ENCODE data around the gene SLAMF1. TPM values are rescaled to one million over a fixed set of nuclear protein-coding genes. Genes with fewer than 3 reads are reported as not detected.
A peak's percentile ranks its signal among the peaks of the same experiment; 100 is the strongest.
"Not testable (repeated sequence)": the region's sequence is repeated elsewhere in the genome, so short reads cannot be mapped to it uniquely, and the experiment has no call there.

The SLAMF1 gene
- polyA plus RNA-seq, 6 donors from 2014 or later = 18.9 to 36.6 (median 23.0) TPM

DNA sequence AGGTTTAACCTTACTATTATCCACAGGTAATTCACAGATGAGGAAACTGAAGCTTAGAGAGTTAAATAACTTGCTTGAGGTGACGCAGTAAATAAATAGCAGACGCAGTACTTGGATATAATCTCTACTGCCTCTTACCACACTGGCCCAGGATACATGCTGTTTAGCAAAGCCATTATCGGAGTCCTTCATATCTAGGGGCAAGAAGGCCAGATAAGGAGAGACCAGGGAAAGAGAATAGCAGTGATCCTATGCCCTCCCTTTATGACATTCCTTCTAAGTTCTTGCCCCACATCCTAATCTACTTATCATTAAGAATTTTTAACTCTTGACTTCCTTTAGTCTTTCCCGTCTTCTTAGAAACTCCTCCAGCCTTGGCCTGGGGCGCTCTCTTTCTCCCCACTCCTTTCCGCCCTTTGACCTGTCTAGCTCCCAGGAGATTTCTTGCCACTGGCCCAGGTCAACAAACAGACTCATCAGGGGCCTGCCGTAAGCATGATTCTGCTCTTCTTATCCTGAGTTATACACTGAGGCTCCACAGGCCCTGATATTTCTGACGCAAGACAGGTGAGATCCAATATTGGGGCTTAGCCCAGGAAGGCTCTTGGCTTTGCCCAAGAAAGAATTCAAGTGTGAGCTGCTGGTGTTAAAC lies 11.4 kb upstream of the SLAMF1 start:
- Mint-ChIP-seq H3K27ac (peak overlapping the region in 2 of 6 donors; percentile 5 to 58), H3K4me3 (peak overlapping the region in 1 of 8 donors; percentile 0), H3K36me3 (peaks cover 6 to 8% of the 10 kb centered on the region in 2 donors), H3K27me3 (no peaks in the 10 kb centered on the region), H3K9me3 (peaks cover 0 to 1% (median 0%) of the 10 kb centered on the region in 7 donors), H3K4me1 (peaks cover 52 to 81% (median 77%) of the 10 kb centered on the region in 3 donors)
- ATAC-seq (ENCODE audit: low read depth in 2 of 2) (no peak), DNase-seq (no peak)

DNA sequence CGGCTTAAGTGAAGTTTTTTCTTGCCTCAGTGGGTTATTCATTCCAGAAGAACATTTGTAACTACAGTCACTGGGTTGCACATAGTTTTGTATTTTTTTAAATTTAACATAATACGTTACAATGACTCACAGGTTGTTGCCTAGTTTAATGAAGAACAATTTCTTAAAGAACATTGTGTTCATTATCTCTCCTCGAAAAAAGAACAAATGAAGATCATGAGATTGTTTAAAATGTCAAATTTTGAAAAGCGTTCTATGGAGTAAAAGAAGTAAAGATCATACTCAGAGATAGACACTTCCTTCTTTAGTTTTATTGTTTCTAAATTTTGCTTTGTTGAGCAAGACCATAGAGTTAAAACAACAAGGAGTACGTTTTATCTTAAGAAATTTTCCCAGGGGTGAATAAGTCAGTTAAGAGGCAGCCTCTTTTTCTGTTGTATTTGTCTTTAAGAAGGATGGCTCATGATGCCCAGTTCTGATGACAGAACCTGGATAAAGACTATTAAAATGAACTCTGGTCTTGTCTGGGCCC lies 10.5 kb upstream of the SLAMF1 start:
- H3K27ac Mint-ChIP-seq = peak overlapping the region in 3 of 6 donors; percentile 2 to 59 (median 57)
- peaks cover 6 to 8% of the 10 kb centered on the region in 2 donors for H3K36me3 Mint-ChIP-seq
- peaks cover 55 to 81% (median 77%) of the 10 kb centered on the region in 3 donors for H3K4me1 Mint-ChIP-seq
- H3K4me3 Mint-ChIP-seq = no peak overlapping the region
- no peak for DNase-seq
- no peaks in the 10 kb centered on the region for H3K27me3 Mint-ChIP-seq
- no peak for ATAC-seq (ENCODE audit: low read depth in 2 of 2)
- peaks cover 0 to 1% (median 0%) of the 10 kb centered on the region in 7 donors for H3K9me3 Mint-ChIP-seq

GRCh38 chr1:160656737-160657136 lies 9.9 kb upstream of the SLAMF1 start:
- Mint-ChIP-seq H3K27ac (peak overlapping the region in 2 of 6 donors; percentile 48 to 79), H3K27me3 (no peaks in the 10 kb centered on the region), H3K36me3 (peaks cover 6 to 8% of the 10 kb centered on the region in 2 donors), H3K4me1 (peaks cover 61 to 82% (median 77%) of the 10 kb centered on the region in 3 donors), H3K4me3 (no peak overlapping the region), H3K9me3 (peaks cover 0 to 1% (median 0%) of the 10 kb centered on the region in 7 donors)
- DNase-seq = no peak
- ATAC-seq (ENCODE audit: low read depth in 2 of 2) = no peak

GRCh38 chr1:160653620-160654016 lies 6.8 kb upstream of the SLAMF1 start:
- DNase-seq = peak; percentile 41
- H3K4me1 Mint-ChIP-seq = peaks cover 61 to 86% (median 65%) of the 10 kb centered on the region in 3 donors
- ATAC-seq (ENCODE audit: low read depth in 2 of 2) = peak; percentile 89 to 90
- peak overlapping the region; percentile 72 to 85 (median 80) for H3K4me3 Mint-ChIP-seq
- H3K27me3 Mint-ChIP-seq = no peaks in the 10 kb centered on the region
- H3K36me3 Mint-ChIP-seq = peaks cover 0 to 6% of the 10 kb centered on the region in 2 donors
- no peaks in the 10 kb centered on the region for H3K9me3 Mint-ChIP-seq
- peak overlapping the region; percentile 93 to 98 (median 96) for H3K27ac Mint-ChIP-seq

GRCh38 chr1:160652924-160653619 lies 6.2 kb upstream of the SLAMF1 start:
- peak overlapping the region; percentile 93 to 98 (median 96) for H3K27ac Mint-ChIP-seq
- peaks cover 61 to 86% (median 65%) of the 10 kb centered on the region in 3 donors for H3K4me1 Mint-ChIP-seq
- no peaks in the 10 kb centered on the region for H3K27me3 Mint-ChIP-seq
- no peaks in the 10 kb centered on the region for H3K9me3 Mint-ChIP-seq
- peak overlapping the region; percentile 72 to 85 (median 80) for H3K4me3 Mint-ChIP-seq
- peaks cover 0 to 6% of the 10 kb centered on the region in 2 donors for H3K36me3 Mint-ChIP-seq
- DNase-seq (no peak), ATAC-seq (ENCODE audit: low read depth in 2 of 2) (peak; percentile 29 to 41)

GRCh38 chr1:160652065-160652641 lies 5.3 kb upstream of the SLAMF1 start:
- H3K4me3 Mint-ChIP-seq = peak overlapping the region; percentile 72 to 85 (median 80)
- peaks cover 70 to 86% (median 72%) of the 10 kb centered on the region in 3 donors for H3K4me1 Mint-ChIP-seq
- not testable (repeated sequence) for H3K9me3 Mint-ChIP-seq; H3K36me3 Mint-ChIP-seq; DNase-seq; H3K27me3 Mint-ChIP-seq; ATAC-seq (ENCODE audit: low read depth in 2 of 2)
- peak overlapping the region; percentile 93 to 98 (median 94) for H3K27ac Mint-ChIP-seq

- no peak for DNase-seq
- no peaks in the 10 kb centered on the region for H3K9me3 Mint-ChIP-seq
- peaks cover 0 to 3% of the 10 kb centered on the region in 2 donors for H3K36me3 Mint-ChIP-seq
- peaks cover 72 to 85% (median 74%) of the 10 kb centered on the region in 3 donors for H3K4me1 Mint-ChIP-seq
- peak overlapping the region; percentile 12 to 97 (median 94) for H3K27ac Mint-ChIP-seq
- no peaks in the 10 kb centered on the region for H3K27me3 Mint-ChIP-seq
- peak overlapping the region in 7 of 8 donors; percentile 68 to 85 (median 81) for H3K4me3 Mint-ChIP-seq
- ATAC-seq (ENCODE audit: low read depth in 2 of 2) = no peak
Observed at GRCh38 chr1:160651433-160652064, 4.7 kb upstream of the SLAMF1 start.

DNA sequence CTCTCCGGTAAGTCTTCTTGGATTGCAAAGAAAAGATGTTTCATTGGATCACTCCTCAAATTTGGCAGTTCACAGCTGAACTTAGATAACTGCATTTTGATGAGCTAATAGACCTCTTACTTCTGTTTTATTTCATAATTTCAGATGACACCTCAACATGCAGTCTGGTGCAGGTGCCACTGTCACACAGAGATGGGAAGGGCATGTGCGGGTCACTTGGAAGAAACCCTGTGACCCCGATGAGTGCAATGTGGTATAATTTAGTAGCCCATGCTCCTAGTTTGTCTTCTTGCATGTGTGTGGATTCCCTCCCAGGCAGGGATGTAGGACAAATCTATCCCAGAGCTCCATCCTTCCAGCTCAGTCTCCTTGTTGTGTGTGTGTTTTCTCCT lies 481 bp upstream of the SLAMF1 start:
- ATAC-seq (ENCODE audit: low read depth in 2 of 2) = peak; percentile 32 to 45

GRCh38 chr1:160646180-160646579 lies 664 bp downstream of the SLAMF1 start:
- ATAC-seq (ENCODE audit: low read depth in 2 of 2) = no peak
- H3K27ac Mint-ChIP-seq = peak overlapping the region; percentile 84 to 98 (median 94)
- no peak for DNase-seq
- H3K4me3 Mint-ChIP-seq = peak overlapping the region; percentile 86 to 98 (median 96)
- peaks cover 6 to 8% of the 10 kb centered on the region in 2 donors for H3K36me3 Mint-ChIP-seq
- H3K4me1 Mint-ChIP-seq = peaks cover 79 to 84% (median 82%) of the 10 kb centered on the region in 3 donors
- no peaks in the 10 kb centered on the region for H3K27me3 Mint-ChIP-seq
- no peaks in the 10 kb centered on the region for H3K9me3 Mint-ChIP-seq

More for the DNA sequence above, 481 bp upstream of the SLAMF1 start:
- Mint-ChIP-seq H3K27ac (peak overlapping the region; percentile 74 to 98 (median 94)), H3K27me3 (no peaks in the 10 kb centered on the region), H3K9me3 (no peaks in the 10 kb centered on the region), H3K4me3 (peak overlapping the region; percentile 86 to 98 (median 96)), H3K36me3 (peaks cover 6 to 8% of the 10 kb centered on the region in 2 donors), H3K4me1 (peaks cover 79 to 84% (median 82%) of the 10 kb centered on the region in 3 donors)
- no peak for DNase-seq

DNA sequence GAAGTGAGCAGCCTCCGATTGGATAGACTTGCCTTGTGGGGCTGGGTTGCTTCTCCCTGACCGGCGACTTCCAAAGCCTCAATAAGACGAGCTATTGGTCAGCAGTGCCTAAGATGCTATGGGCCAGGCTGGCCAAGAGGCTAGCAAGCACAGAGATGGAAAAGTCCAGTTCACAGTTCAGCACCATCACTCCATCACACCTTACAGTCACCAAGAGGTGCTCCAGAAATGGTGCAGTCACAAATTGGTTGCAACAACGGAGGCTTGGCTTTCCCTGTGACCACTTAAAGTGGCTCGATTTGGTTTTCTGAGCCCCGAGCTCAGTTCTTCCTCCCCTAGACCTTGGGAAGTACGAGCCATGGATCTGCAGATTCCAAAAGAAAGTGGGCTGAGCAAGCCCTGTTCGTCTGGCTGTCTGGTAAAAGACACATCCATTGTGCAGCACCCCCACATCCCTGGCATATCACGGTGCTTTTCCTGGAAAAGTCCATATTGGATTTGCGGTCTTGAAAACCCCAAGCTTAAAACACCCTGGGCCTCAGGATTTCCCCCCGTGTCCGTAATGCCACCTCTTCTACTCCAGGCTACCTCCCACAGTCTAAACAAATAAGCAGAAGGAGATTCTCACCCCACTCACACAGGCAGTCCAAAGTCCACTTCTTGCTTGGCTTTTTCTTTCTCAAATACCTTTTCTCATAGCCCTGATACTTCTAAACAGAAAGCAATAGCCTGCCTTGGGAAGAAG lies 1.3 kb downstream of the SLAMF1 start:
- Mint-ChIP-seq H3K27me3 (no peaks in the 10 kb centered on the region), H3K4me3 (peak overlapping the region; percentile 86 to 98 (median 96)), H3K4me1 (peaks cover 79 to 84% (median 82%) of the 10 kb centered on the region in 3 donors), H3K36me3 (peaks cover 6 to 8% of the 10 kb centered on the region in 2 donors), H3K9me3 (no peaks in the 10 kb centered on the region), H3K27ac (peak overlapping the region; percentile 84 to 98 (median 94))
- no peak for DNase-seq
- ATAC-seq (ENCODE audit: low read depth in 2 of 2) = no peak

DNA sequence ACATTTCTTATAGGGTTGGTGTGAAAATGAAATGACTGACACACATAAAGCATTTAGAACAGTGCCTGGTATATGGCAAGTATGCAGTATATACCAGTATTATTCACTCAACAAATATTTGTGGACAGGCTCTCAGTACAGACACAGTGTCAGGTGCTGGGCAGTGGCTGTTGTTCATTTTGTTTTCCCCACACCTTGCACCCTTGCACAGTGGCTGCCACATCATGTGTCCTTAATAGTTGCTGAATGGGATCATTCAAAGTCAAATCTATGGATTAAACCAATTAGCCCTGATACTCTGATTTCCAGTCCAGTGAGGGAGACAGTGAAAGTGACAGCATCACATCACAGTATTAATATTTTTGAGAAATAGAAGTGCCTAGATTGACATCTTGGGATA lies 2.4 kb downstream of the SLAMF1 start:
- no peak for DNase-seq
- peaks cover 6 to 13% of the 10 kb centered on the region in 2 donors for H3K36me3 Mint-ChIP-seq
- H3K4me3 Mint-ChIP-seq = peak overlapping the region; percentile 86 to 98 (median 96)
- ATAC-seq (ENCODE audit: low read depth in 2 of 2) = no peak
- peak overlapping the region; percentile 70 to 99 (median 92) for H3K27ac Mint-ChIP-seq
- H3K4me1 Mint-ChIP-seq = peaks cover 83 to 92% (median 91%) of the 10 kb centered on the region in 3 donors
- H3K9me3 Mint-ChIP-seq = no peaks in the 10 kb centered on the region
- H3K27me3 Mint-ChIP-seq = no peaks in the 10 kb centered on the region

DNA sequence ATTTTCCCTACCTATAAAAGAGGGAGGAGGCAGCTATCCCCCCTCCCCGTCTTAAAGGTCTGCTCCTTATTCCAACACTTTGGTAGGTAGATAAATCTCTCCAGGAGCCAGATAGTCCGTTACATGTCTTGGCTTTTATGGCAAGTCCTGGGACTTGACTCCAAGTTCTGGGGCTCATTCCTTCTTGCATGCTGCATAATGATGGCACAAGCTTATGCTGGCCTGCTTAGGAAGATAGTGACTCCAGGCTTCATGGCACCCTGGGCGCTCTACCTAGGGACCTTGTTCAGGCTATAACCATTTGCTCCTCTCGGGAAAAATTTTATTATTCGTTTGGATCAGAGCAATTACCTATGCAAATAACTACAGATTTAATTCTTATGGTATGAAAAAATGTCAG lies 3.7 kb downstream of the SLAMF1 start:
- Mint-ChIP-seq H3K36me3 (peaks cover 6 to 14% of the 10 kb centered on the region in 2 donors), H3K27me3 (no peaks in the 10 kb centered on the region), H3K4me1 (peaks cover 87 to 98% (median 93%) of the 10 kb centered on the region in 3 donors), H3K9me3 (no peaks in the 10 kb centered on the region), H3K27ac (peak overlapping the region; percentile 84 to 99 (median 98)), H3K4me3 (peak overlapping the region; percentile 86 to 98 (median 96))
- DNase-seq (no peak), ATAC-seq (ENCODE audit: low read depth in 2 of 2) (no peak)
